Keratinocyte (primary cell): Measurements from ENCODE around the gene IFT88.

Experiments used
- EZH2 ChIP-seq: IDR thresholded peaks from one replicate; pipeline ENCODE4 v1.6.1; 2012; ENCODE audit warnings: inconsistent platforms, mild to moderate bottlenecking, low read length, moderate library complexity
- TF ChIP-seq, protein P1 (sequence below), 3 experiments: IDR thresholded peaks in 1 of 3; conservative IDR thresholded peaks in 1 of 3; optimal IDR thresholded peaks in 1 of 3; 2 replicates in 2 of 3; 3 replicates in 1 of 3; pipeline versions ENCODE3 to v1.5.1; 2011; ENCODE audit warnings: low read length in 3 of 3, mild to moderate bottlenecking in 3 of 3, moderate library complexity in 2 of 3, control low read depth in 1 of 3, inconsistent platforms in 1 of 3; ENCODE audit not compliant: insufficient read depth in 2 of 3; ENCODE audit errors: extremely low read depth in 1 of 3

DNA sequence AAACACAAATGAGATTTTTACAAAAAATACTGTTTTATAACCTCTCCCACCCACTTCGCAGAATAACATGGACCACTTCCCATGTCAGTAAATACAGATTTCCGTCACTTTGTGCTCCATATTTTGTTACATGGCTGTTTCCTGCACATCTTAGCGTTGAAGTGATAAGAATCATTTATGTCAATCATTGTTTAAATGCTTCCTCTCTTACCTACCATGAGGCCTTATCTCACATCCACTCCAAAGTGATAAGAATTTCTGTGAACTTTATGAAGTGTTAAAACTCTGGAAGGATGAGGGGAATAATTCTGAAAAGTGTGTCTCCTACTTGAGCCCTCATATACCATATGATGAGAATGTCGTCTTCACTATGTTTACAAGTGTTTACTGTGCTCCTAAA is 100.0 kb downstream of the IFT88 start:
- TF ChIP-seq, protein P1, sequence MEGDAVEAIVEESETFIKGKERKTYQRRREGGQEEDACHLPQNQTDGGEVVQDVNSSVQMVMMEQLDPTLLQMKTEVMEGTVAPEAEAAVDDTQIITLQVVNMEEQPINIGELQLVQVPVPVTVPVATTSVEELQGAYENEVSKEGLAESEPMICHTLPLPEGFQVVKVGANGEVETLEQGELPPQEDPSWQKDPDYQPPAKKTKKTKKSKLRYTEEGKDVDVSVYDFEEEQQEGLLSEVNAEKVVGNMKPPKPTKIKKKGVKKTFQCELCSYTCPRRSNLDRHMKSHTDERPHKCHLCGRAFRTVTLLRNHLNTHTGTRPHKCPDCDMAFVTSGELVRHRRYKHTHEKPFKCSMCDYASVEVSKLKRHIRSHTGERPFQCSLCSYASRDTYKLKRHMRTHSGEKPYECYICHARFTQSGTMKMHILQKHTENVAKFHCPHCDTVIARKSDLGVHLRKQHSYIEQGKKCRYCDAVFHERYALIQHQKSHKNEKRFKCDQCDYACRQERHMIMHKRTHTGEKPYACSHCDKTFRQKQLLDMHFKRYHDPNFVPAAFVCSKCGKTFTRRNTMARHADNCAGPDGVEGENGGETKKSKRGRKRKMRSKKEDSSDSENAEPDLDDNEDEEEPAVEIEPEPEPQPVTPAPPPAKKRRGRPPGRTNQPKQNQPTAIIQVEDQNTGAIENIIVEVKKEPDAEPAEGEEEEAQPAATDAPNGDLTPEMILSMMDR (optimal IDR thresholded peaks at IDR 0.05 in 1 of 3, IDR thresholded peaks at IDR 0.05 in 1 of 3, conservative IDR thresholded peaks at IDR 0.05 in 1 of 3; ENCODE audit: extremely low read depth in 1 of 3, insufficient read depth in 2 of 3, low read length in 3 of 3) = no peak
- TF ChIP-seq EZH2 = no peak
